Right atrium auricular region (tissue), 2 donors: ENCODE measurements around the gene SLC22A23. TPM values are rescaled to one million over a fixed set of nuclear protein-coding genes. Genes with fewer than 3 reads are reported as not detected.

Source experiments
- DNase-seq: peaks from one replicate; pipeline ENCODE4 v3.0.0-alpha.2; 2019; ENCODE audit warnings: low spot score
- H3K27ac ChIP-seq, 2 donors: fragments of 200-600 bp; sonication (generic); 1 replicate in 1 of 2; 2 replicates in 1 of 2; pipeline ENCODE4 v1.5.1; 2016 to 2019
- H3K27me3 ChIP-seq, 2 donors: fragments of 200-600 bp; sonication (generic); one replicate each; pipeline versions ENCODE4 v1.5.1 to v1.6.0; 2017 to 2019
- H3K36me3 ChIP-seq: fragments of 200-600 bp; sonication (generic); one replicate; pipeline ENCODE4 v1.5.1; 2016
- H3K4me1 ChIP-seq, 2 donors: fragments of 200-600 bp; sonication (generic); one replicate each; pipeline versions ENCODE4 v1.5.1 to v1.6.0; 2017 to 2019
- H3K4me3 ChIP-seq, 2 donors: fragments of 200-600 bp; sonication (generic); 1 replicate in 1 of 2; 2 replicates in 1 of 2; pipeline ENCODE4 v1.5.1; 2017 to 2019; ENCODE audit warnings: mild to moderate bottlenecking in 1 of 2, moderate library complexity in 1 of 2
- H3K9me3 ChIP-seq, 2 donors: fragments of 200-600 bp; sonication (generic); one replicate each; pipeline ENCODE4 v1.5.1; 2019
- total RNA-seq, 2 donors: library from RNA; depleted of rRNA; stranded (reverse); fragments of >200 nt; gene quantifications; one replicate each; pipeline ENCODE4 v1.1.0, GENCODE V29; 2016
- TF ChIP-seq, protein P1 (sequence below), 2 donors: fragments of 200-600 bp; sonication (generic); IDR thresholded peaks; one replicate each; pipeline ENCODE4 v1.5.1; 2019; ENCODE audit warnings: antibody characterized with exemption in 2 of 2

The SLC22A23 gene
- total RNA-seq, 2 donors from 2014 or later = 2.9 to 7.2 TPM

DNA sequence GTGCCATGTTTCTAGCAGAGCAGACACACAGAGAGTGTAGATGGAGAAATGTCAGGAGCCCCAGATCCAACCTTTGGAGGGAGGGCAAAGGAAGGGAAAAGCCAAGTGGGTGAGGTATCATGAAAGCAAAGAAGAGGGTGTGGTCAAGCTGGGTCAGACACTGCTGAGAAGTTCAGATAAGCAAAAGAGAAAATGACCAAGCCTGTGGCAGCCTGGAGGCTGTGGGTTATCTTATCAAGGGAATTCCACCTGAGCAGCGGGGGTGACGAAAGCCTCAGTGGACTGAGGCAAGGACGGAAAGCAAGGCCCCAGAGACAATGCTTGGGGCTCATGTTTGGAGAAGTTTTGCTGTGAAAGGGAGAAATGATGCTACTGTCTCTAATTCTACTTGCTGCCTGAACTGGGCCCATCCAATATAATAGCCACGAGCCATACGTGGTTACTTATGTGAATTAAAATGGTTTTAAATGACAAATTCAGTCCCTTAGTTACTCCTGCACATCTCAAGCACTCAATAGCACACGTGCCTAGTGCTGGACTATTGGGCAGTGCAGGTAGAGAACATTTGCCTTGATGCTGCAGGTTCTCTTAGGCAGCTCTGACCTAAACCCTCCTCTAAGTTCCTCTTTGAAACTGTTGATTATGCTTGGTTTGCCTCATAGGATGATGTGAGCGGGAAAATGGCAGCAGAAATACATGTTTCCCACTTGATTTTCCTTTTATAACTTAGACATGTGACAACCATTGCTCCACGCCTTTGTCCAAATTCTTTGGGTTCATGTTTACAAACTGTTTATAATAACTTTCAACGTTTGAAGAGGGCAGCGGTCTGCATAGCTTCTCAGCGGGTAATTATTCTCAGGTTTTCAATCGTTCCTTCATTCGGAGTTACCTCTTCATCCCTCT is 63.7 kb downstream of the SLC22A23 start:
- no peaks in the 10 kb centered on the region for H3K27me3 ChIP-seq
- H3K4me3 ChIP-seq = no peak overlapping the region
- H3K36me3 ChIP-seq = no peaks in the 10 kb centered on the region
- peaks cover 0 to 5% of the 10 kb centered on the region in 2 donors for H3K4me1 ChIP-seq
- TF ChIP-seq, protein P1, sequence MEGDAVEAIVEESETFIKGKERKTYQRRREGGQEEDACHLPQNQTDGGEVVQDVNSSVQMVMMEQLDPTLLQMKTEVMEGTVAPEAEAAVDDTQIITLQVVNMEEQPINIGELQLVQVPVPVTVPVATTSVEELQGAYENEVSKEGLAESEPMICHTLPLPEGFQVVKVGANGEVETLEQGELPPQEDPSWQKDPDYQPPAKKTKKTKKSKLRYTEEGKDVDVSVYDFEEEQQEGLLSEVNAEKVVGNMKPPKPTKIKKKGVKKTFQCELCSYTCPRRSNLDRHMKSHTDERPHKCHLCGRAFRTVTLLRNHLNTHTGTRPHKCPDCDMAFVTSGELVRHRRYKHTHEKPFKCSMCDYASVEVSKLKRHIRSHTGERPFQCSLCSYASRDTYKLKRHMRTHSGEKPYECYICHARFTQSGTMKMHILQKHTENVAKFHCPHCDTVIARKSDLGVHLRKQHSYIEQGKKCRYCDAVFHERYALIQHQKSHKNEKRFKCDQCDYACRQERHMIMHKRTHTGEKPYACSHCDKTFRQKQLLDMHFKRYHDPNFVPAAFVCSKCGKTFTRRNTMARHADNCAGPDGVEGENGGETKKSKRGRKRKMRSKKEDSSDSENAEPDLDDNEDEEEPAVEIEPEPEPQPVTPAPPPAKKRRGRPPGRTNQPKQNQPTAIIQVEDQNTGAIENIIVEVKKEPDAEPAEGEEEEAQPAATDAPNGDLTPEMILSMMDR (IDR thresholded peaks at IDR 0.05) = no peak
- H3K27ac ChIP-seq = no peak overlapping the region
- H3K9me3 ChIP-seq = no peaks in the 10 kb centered on the region
- DNase-seq = no peak

DNA sequence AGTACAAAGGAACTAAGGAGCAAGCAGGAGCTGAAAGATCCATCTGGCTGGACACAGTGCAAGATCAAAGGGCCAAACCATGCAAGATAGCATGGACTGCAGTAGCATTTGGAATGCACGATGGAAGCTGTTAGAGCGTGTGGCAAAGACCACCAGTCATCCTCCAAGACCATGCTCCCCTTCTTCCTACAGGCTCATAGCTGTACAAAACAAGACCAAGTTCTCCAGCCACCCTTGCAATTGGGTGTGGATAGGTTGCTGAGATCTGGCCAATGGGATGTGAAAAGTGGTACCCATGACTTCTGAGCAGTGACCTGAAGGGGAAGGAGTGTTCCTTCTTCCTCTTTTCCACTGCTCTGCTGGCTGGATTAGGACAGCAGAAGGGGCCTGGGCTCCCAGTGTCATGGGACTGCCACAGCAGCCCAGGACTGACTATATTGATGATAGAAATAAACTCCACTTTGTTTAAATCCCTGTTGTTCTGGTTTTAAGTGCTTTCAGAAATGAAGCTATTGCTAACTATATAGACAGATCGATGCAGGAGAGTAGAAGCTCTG is 64.9 kb downstream of the SLC22A23 start:
- Histone ChIP-seq H3K27me3 (no peaks in the 10 kb centered on the region), H3K9me3 (no peaks in the 10 kb centered on the region), H3K27ac (no peak overlapping the region), H3K36me3 (no peaks in the 10 kb centered on the region), H3K4me1 (peaks cover 0 to 5% of the 10 kb centered on the region in 2 donors), H3K4me3 (no peak overlapping the region)
- no peak for DNase-seq
- TF ChIP-seq, protein P1 (IDR thresholded peaks at IDR 0.05) = no peak

DNA sequence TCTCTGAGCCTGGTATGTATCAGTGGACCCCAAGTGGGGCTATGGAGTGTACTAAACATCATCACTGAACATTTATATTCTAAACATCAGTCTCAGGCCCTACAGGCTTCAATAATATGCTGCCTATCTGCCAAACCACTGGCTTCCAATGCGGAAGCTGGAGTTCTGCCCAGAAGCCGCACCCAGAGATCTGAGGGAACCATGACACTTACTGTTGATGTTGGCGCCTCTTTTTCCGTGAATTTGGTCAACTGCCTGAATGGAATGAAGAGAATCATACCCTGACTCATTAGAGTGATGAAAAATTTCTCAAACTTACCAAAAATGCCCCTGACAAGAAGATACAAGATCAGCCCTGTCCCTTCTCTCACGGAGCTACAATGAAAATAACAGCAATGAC is 66.2 kb downstream of the SLC22A23 start:
- H3K27ac ChIP-seq = peak overlapping the region; percentile 59 to 74

DNA sequence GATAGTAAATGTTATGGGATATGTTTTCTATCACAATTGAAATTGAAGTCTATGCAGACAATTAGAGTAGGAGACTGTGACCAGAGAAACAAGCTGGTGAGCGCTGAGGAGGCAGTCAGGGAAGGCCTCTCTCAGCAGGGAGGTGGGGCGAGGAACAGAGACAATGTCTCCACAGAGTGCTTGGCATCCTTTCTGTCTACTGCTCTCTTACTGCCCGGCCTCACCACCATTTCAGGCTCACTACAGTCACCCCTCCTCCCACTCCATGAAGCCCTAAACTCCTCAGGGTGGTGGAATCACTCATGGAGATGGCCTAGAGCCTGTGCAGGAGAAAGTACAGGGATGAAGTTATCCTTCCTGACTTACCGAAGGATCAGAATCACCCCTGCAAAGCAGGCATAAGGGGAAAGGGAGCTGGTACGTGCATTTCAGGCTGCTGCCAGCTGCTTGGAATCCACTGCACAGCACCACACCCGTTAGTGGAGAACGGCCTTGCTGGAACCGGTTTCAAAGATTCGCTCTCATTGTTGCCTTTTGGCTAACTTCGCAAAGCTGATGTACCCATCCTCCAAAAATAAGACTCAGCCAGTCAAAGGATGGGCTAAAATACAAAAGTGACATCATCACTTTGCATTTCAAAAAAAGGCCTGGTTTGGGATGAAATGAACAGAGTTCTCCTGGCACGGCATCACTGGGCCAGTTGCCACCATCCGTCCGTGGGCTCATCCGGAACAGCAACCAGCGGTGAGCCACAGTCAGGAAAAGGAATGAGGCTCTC is 67.3 kb downstream of the SLC22A23 start:
- Histone ChIP-seq H3K4me3 (no peak overlapping the region), H3K27ac (peak overlapping the region; percentile 59 to 74), H3K9me3 (no peaks in the 10 kb centered on the region), H3K4me1 (peaks cover 0 to 16% of the 10 kb centered on the region in 2 donors), H3K27me3 (no peaks in the 10 kb centered on the region), H3K36me3 (no peaks in the 10 kb centered on the region)
- TF ChIP-seq, protein P1 (IDR thresholded peaks at IDR 0.05) = no peak
- DNase-seq = peak; percentile 75

More for the DNA sequence above, 66.2 kb downstream of the SLC22A23 start:
- Histone ChIP-seq H3K9me3 (no peaks in the 10 kb centered on the region), H3K27me3 (no peaks in the 10 kb centered on the region), H3K4me1 (peaks cover 0 to 10% of the 10 kb centered on the region in 2 donors), H3K36me3 (no peaks in the 10 kb centered on the region), H3K4me3 (no peak overlapping the region)
- DNase-seq = peak; percentile 93
- TF ChIP-seq, protein P1 (IDR thresholded peaks at IDR 0.05) = no peak

DNA sequence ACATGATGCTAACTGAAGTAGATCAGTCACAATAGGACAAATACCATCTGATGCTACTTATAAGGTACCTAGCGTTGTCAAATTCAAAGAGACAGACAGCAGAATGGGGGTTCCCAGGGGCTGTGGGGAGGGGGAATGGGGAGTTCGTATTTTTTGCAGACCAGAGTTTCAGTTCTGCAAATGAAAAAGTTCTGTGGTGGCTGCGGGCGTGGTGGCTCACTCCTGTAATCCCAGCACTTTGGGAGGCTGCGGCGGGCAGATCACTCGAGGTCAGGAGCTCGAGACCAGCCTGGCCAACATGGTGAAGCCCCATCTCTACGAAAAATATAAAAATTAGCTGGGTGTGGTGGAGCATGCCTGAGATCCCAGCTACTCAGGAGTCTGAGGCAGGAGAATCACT is 68.1 kb downstream of the SLC22A23 start:
- Histone ChIP-seq H3K36me3 (no peaks in the 10 kb centered on the region), H3K4me3 (no peak overlapping the region), H3K4me1 (peaks cover 0 to 16% of the 10 kb centered on the region in 2 donors), H3K9me3 (no peaks in the 10 kb centered on the region), H3K27ac (no peak overlapping the region), H3K27me3 (no peaks in the 10 kb centered on the region)
- DNase-seq = no peak
- TF ChIP-seq, protein P1 (IDR thresholded peaks at IDR 0.05) = no peak
